NCI-H2196 treated with DMSO at 0.1 percent for 48 hours (cell line): Measurements from ENCODE around the gene SCTR.
A peak's percentile ranks its signal among the peaks of the same experiment; 100 is the strongest.

Experiments used
- DNase-seq: peaks from one replicate; lab custom pipeline; 2025; ENCODE audit not compliant: unreplicated experiment; lab: John Stamatoyannopoulos, UW

Gene SCTR

DNA sequence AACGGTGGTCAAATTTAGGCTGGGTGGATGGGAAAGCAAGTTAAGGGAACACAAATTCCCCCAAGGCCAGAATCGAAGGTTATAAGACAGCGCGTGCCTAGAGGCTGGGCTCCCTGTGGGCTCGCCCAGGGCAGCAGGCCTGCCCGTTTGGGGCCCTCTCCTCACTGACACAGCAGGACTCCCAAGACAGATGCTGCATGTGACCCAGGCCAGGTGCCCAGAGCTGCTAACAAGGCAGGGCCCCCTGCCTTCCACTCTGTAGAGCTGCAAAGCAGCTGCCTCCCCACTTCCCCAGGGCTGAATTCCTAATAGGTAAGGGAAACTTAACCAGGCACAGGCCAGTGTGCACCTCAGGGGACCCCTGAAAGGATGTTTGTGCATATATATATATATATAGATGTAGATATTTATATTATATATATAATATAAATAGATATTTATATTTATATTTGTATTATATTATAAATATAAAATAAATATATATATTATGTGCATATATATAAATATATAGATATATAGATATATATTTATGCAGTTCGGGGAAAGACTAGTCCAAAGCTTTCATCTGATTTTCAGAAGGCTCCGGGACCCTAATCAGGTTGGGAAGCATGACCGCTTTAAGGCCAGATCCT, 48.9 kb downstream of the SCTR start:
- DNase-seq, result no peak

DNA sequence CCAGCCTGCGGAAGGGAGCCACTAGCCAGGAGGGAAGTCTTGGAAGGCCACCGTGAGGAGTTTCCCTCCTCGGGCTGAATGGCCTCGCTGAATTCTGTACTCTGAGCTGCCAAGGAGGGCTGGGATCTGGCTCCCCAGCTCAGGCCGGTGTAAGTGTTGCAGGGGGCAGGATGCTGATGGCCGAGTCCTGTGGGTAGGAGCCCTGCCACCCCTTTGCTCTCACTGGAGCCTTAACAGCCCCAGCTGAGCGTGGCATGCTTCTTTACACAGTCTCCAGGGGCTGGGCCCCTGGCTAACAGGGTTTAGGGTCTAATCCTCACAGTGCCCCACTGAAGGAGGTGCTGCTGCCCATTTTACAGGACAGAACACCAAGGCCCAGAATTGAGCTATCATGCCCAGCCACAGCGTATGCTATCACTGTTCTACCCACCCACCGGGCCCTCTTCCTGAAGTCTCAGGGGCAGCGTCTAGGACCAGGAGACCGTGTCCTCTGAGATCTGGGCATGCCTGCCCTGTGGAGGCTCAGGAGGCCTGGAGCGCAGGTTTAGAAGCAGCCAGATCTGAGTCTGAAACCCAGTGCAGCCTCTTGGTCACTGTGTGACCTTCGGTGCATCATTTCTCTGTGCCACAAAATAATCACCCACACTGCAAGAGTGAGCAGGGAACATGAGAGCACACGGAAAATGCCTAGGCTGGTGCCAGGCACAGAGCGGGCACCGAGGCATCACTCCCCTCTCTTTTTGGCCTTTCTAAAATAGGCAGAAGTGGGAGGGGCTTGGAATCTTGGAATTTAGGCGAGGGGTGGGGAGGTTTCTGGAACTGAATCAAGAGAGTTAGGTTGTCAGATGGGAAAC, 49.7 kb downstream of the SCTR start:
- DNase-seq, result no peak

DNA sequence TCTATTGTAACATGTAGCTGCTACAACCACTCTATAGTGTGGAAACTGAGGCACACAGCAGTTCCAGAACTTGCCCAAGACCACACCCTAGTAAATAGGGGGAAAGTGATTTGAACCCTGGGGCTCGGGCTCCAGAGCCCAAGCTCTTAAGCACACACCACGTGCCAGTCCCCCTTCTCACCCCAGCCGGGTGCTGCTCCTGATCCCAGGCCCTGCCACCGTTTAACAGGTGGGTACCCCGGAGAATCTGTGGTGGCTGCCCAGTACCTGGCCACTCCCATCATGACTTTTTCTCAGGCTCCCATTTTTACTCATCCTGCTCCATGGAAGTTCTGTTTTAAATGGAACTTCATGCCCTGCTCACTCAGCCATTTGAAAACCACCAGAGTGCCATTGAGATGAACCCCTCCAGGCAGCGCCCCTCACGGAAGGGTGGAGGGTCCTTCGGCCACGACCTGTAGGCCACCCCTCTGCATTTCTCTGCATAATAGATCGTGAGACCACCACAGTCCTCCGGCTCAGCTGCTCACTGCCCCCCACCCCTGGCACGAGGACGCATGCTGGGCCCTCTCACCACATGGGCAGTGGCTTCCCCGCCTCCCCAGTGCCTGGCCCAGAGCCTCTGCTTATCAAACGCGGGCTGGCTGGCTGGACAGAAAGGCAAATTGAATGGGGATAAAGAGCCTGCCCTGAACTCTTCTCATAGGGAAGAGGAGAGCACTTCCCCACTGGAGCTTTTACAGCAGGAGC, 50.5 kb downstream of the SCTR start:
- no peak for DNase-seq

DNA sequence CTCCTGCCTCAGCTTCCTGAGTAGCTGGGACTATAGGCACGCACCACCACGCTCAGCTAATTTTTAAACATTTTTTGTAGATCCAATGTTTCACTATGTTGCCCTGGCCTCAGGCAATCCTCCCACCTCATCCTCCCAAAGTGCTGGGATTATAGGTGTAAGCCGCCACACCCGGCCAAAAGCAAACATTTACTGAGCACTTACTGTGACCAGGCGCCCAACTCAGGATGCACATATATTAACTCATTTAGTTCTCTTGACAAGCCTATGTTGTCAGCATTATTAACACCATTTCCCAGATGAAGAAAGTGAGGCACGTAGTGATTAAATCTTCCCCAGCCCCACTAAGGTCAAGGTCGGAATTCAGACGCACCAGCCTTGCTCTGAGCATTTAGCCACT, 51.5 kb downstream of the SCTR start:
- DNase-seq, result no peak

DNA sequence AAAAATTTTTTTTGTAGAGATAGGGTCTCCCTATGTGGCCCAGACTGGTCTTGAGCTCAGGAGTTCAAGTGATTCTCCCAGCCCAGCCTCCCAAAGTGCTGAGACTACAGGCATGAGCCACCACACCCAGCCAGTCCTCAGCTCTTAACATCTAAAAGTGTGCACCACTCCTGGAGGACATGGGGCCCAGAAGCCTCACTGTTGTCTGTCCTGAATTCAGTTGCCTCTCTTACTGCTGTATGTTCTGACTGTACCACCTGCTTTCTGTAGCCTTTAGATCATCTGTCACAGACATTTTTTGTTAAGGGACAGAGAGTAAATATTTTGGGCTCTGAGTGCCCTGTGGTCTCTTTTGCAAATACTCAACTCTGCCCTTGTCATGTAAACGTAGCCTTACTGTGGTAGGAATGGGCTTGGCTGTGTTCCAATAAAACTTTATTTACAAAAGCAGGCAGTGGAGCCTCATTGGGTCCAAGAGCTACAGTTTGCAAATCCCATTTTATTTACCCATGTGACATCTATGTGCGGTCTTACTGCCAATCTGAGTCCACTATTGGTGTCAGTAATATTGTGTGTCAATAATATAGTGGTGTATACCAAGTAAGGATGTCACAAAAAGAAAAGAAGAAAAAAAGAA, 54.5 kb downstream of the SCTR start:
- DNase-seq, result peak; percentile 21

DNA sequence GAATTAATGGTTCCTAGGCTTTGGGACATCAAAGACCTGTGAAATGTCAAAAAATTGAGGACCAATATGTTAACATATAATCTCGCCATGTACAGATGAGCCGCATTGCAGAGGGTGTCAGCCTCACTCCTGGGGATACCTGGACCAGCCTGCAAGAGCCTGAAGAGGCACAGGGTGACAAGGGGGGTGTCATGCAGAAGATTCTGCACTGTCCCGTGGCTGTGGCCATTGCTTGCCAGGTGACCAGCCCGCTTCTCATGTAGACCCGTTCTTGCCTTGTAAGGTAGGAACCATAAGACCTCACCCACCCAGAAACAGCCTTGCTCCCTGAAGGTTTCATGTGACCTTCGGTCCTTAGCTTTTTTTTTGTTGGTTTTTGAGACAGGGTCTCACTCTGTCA, 55.2 kb downstream of the SCTR start:
- DNase-seq, result no peak

DNA sequence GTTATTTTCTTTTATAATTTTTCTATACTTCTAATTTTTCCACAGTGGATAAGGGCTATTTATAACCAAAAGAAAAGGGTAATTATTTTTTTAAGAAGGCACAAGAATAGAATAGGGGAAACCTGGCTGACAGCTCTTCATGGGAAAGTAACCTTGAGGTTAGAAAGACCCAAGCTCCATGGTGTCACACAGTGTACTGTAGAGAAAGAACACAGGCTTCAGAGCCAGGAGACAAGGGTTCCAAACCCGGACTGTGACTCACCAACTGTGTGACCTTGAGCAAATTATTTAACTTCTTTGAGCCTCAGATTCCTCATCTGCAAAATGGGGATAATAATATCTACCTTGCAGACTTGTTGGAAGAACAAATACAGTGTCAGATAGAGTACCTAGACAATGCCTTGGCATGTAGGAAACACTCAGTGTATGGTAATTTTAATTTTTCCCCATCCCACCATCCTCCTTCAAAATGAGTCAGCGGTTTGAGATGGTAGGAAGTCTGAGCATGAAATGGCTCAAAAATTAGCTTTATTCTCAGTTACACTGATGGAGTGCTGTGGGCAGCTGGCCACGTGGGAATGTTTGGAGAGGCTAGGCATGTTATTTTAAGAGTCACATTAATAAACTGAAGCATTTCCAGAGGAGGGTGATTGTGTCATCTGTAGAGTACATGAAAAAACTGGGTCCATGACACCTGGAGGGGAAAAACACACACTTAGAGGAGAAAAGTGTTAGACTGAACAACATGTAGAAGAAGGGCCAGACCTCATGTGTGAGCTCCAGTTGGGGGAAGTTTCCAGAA, 55.9 kb downstream of the SCTR start:
- DNase-seq, result no peak

DNA sequence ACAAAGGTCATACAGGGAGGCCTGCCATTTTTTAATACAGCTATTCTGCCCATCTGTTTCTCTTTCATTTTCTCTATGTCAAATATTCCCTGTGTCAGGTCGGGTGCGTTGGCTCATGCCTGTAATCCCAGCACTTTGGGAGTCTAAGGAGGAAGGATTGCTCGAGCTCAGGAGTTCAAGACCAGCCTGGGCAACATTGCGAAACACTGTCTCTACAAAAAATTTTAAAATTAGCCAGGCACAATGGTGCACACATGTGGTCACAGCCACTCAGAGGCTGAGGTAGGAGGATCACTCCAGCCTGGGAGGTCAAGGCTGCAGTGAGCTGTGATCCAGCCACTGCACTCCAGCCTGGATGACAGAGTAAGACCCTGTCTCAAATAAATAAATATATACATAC, 57.9 kb downstream of the SCTR start:
- DNase-seq, result no peak

DNA sequence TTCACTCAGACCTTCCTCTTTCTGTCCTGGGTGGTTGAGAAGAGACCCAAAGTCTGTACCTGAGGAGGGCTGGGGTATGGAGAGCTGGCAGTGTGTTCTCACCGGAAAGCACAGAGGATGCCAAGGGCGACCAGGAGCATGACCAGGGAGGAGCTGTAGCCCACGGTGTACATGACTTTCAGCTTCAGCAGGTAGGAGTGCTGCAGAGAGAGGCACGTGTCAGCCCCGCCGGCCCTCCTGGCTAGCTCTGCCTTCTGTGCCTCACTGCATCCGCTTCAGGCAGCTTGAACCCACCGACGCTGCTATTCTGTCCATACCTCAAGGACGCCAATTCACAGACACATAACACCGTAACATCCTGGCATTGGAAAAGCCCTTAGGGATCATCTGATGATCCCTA, 58.6 kb downstream of the SCTR start:
- no peak for DNase-seq

DNA sequence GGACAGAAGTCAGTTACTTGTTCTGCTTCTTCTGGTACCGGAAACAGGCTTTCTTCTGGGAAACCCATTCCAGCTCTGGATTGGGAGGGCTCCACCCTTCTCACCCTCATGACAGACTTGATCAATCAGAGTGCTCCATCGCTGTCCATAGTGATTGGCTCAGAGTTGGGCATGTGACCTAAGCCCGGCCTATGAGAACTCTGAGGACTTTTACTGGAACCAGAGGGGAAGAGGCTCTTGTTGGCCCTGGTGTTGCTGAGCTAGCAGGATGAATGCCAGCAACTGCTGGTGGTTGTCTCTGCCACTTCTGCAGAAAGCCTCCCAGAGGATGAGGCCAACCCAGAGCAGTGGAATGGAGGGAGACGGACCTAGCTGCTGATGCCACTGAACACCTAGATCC, 59.3 kb downstream of the SCTR start:
- no peak for DNase-seq

DNA sequence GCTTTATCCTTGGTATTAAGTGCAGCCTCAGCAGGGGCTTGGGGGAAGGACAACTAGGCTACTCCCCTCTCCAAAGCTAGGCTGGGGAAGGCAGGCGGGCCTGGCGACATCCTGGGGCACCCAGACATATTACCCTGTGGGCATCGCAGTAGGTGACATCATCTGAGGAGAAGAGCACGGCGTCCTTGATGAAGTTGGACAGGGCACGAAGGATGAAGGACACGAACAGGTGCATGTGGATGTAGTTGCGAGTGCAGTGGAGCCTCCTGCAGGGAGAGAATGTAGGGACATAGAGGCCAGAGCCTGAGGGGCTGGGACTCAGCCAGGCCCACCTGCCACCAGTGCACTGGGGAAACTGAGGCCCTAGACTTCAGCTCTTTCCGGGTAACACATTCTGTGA, 60.3 kb downstream of the SCTR start:
- DNase-seq, result no peak

DNA sequence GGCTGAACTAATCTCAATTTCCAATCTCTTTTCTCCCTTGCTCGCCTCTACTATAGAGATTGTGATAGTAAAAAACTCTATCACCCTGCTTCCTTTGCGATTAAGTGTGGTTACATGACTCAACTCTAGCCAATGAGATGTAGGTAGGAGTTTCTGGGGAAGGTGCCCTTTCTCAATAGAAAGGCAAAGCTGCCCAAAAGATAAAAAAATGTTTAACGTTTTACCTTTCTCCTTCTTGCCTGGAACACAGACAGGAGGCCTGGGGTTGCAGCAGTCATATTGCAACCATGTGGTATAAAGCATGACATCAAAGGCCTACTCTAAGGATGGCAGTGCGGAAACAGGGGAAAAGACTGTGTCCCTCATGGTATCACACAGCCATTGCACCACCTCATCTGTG, 61.1 kb downstream of the SCTR start:
- no peak for DNase-seq

DNA sequence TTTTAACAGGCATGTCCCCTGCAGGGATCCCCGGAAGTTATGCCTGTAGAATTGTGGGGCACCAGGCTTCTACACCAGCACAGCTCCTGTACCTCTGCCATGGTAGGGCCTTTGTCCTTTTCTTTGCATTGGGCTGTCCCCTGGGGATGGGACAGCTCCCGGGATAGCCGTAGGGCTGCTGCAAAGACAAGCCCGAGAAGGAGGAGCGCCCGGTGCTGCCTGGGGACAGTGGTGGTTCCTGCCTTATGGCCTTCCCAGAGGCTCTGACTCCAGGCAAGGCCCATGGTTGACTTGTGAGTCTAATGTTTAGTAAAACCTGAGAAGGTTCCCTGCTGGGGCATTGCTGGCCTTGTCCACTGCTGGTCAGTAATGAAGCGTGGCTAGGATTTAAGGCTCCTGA, 61.7 kb downstream of the SCTR start:
- no peak for DNase-seq

DNA sequence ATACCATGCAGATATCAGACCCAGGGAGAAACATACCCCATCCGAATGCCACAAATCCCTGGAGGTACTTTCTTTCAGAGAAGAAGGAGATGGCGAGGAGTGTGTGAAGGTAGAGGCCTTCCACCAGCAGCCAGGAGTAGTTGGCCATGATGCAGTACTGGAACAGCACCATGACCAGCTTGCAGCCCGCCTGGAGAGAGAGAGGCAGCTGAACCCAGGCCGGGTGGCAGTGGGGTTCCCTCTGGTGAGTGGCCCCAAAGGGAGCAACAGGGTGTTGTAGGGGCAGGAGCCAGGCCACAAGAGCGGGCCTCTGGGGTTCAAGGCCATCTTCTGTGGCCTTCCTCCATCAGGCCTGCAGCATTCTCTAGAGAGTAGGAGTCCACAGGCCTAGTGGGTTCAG, 62.5 kb downstream of the SCTR start:
- DNase-seq, result no peak

DNA sequence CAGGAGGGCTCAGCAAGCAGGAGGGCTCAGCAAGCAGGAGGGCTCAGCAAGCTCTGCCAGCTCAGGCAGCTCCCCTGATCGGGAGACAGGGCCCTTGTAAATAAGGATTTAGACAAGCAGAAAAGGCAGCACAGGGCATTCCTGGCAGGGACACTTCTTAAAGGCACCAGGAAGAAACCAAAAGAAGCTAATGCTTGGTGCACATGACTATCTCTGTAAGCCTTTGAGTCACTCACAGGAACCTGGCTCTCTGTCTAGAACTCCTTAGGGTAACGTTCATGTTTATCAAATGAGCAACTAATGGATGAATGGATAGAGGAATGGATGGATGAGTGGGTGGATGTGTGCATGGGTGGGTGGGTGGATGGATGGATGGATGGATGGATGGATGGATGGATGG, 64.2 kb downstream of the SCTR start:
- no peak for DNase-seq

DNA sequence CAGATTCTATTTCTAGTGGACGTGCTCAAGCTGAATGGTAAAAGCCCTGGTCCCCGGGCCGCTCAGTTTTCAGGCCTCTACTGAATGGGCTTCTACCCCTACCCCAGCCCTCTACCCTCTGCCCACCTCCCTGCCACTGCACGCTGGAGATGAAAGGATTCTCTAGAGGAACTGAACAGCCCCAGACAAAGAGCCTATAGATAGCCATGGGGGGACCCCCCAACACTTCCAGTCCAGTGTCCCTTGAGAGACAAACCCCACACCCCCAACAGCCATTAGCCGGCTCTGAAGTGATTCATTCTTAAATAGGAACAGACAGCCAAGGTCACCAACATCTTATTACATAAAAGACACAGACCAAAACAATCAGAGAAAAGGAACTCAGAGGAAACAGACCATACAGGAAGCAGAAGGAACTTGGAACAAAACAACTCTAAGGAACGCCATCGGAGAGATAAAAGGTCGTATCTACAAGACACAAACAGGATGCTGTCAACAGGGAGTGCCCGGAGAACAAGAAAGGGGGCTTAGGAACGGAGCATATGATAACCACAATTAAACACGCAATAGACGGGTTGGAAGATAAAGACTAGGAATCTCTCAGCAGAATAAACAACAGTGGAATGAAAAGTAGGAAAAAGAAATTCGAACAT, 69.1 kb downstream of the SCTR start:
- no peak for DNase-seq

DNA sequence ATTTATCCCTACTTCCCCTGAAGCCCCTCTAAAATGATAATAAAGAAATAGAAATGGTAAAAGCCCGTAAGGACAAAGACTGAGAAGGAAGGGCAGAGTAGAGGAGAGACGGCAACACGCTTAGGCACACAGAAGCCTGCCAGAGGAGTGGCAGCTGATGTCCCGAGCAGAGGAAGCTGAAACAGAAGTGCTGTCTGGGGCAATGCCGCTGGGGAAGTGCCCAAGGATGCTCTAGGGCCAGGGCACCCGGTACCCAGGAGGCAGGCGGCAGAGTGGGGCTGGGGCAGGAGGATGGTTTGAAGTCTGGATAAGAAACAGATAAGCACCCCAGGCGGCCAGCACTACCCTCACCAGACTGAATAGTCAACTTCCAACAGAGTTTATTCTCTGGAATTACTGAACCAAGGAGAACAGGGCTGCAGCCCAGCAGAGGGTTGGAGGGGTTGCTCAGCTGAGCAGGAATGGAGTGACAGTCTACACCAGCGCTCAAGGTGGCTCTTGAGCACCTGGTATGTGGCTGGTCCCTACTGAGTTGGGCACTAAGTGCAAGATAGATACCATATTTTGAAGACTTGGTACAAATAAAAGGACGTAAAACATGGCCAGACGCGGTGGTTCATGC, 70.2 kb downstream of the SCTR start:
- DNase-seq, result no peak

DNA sequence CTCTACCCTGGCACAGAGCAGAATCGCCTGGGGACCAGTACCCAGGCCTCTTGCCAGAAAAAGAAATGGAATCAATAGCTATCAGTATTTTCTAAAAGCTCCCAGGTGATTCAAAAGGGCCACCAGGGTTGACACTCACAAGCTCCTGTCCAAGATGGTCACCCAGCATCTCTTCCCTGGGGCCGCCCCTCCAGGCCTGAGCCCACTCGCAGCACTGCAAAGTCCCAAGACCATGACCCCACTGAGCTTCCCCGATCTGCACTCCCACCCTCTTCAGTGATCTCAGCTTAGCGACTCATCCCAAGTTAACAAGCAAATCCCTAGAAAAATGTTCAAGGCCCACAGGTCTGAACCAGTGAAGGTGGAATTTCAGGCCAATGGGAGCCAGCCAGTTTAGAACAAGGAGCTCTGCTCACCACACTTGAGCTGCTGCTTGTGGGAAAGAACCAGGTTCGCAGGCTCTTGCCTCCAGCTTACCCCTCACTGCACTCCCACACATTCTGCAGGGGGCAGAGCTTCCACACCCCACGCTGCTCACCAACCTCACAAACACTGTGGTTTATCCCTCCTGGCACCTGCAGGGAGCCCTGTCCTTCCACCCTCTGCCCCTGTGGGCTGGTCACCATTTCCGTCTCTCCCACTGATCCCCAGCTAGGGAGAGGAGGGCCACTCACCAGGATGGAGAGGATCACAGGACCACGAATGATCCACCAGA, 72.8 kb downstream of the SCTR start:
- DNase-seq, result no peak

DNA sequence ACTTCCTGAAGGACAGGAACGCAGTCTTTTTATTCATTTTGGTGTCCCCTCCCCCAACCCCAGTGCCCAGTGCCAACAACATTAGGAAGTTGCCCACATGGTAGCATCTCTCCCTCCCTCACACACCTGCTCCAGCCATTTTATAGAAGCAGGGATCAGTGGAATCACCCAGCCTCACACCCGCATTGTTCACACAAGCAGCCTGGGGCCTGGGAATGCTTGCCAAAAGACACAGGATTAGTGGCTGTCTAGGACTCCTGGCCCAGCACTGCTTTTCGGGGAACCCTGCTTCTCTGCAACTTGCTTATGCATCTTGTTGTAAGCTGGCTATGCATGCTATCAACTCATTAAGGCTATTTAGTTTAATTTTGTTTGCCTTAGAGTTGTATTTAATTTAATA, 74.8 kb downstream of the SCTR start:
- DNase-seq, result peak; percentile 44
